ENCODE data around the gene RNF133.
"Not testable (repeated sequence)": the region's sequence is repeated elsewhere in the genome, so short reads cannot be mapped to it uniquely, and the experiment has no call there.

RNF133 gene

GRCh38 chr7:122688400-122688998 lies 10.4 kb downstream of the RNF133 start:
- DNase-seq: no peak

GRCh38 chr7:122686360-122686878 lies 12.5 kb downstream of the RNF133 start:
- no peak for DNase-seq

GRCh38 chr7:122684504-122684903 lies 14.4 kb downstream of the RNF133 start:
- DNase-seq: no peak

GRCh38 chr7:122682815-122683550 lies 15.9 kb downstream of the RNF133 start:
- no peak for DNase-seq

GRCh38 chr7:122681186-122681585 lies 17.7 kb downstream of the RNF133 start:
- DNase-seq: not testable (repeated sequence)

- DNase-seq: no peak
Measured at GRCh38 chr7:122679813-122680212, 19.1 kb downstream of the RNF133 start.

- not testable (repeated sequence) for DNase-seq
Measured at GRCh38 chr7:122679269-122679709, 19.6 kb downstream of the RNF133 start.

GRCh38 chr7:122677149-122677548 lies 21.8 kb downstream of the RNF133 start:
- no peak for DNase-seq

GRCh38 chr7:122676466-122676865 lies 22.5 kb downstream of the RNF133 start:
- no peak for DNase-seq

- DNase-seq: no peak
Measured at GRCh38 chr7:122675621-122676020, 23.3 kb downstream of the RNF133 start.

- DNase-seq: no peak
Measured at GRCh38 chr7:122675011-122675410, 23.9 kb downstream of the RNF133 start.

- no peak for DNase-seq
Measured at GRCh38 chr7:122674502-122674901, 24.4 kb downstream of the RNF133 start.

GRCh38 chr7:122673951-122674350 lies 25.0 kb downstream of the RNF133 start:
- DNase-seq: no peak

- no peak for DNase-seq
Measured at GRCh38 chr7:122672536-122672935, 26.4 kb downstream of the RNF133 start.

- no peak for DNase-seq
Measured at GRCh38 chr7:122663733-122664132, 35.2 kb downstream of the RNF133 start.

- no peak for DNase-seq
Measured at GRCh38 chr7:122658856-122659255, 40.1 kb downstream of the RNF133 start.

- DNase-seq: no peak
Measured at GRCh38 chr7:122653685-122654084, 45.2 kb downstream of the RNF133 start.

- no peak for DNase-seq
Measured at GRCh38 chr7:122652876-122653275, 46.0 kb downstream of the RNF133 start.

GRCh38 chr7:122651451-122651850 lies 47.5 kb downstream of the RNF133 start:
- no peak for DNase-seq
